ENCODE results near the gene ARID4B. TPM values are rescaled to one million over a fixed set of nuclear protein-coding genes. Genes with fewer than 3 reads are reported as not detected.

ARID4B gene
- total and polyA plus RNA-seq, 2 of the 13 experiments (the other 11 are each of a cell fraction or from before 2014, with no cell fraction given): 9.7 to 24.6 TPM

DNA sequence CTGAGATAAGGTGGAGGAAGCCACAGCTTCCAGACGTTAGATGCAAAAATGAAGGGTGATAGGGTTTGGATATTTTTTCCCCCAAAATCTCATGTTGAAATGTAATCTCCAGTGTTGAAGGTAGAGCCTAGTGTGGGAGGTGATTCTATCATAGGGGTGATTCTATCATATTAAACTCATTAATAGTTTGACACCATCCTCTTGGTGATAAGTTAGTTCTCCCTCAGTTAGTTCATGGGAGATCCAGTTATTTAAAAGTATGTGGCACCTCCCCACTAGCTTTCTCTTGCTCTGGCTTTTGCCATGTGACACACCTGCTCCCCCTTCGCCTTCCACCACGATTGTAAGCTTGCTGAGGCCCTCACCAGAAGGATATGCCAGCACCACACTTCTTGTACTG, 30.9 kb upstream of the ARID4B start:
- H3K27me3 ChIP-seq (ENCODE audit: control insufficient read depth in 1 of 2, insufficient read depth in 2 of 2, low read length in 2 of 2): no peaks in the 10 kb centered on the region
- no peaks in the 10 kb centered on the region for H3K9me3 ChIP-seq (ENCODE audit: low read length)
- DNase-seq (ENCODE audit: low spot score) (no peak), FAIRE-seq (no peak), ATAC-seq (no peak)
- peaks cover 6% of the 10 kb centered on the region; the same call in 1 of the 2 replicates for H3K4me1 ChIP-seq (ENCODE audit: insufficient read depth, low read length)
- H3K4me3 ChIP-seq (replicated peaks in 1 of 3; ENCODE audit: insufficient read depth in 1 of 3, low read depth in 2 of 3, low read length in 3 of 3): no peak overlapping the region
- in situ Hi-C loops (cut with HindIII; ENCODE audit: extremely low pct_ligation_motif_present, low pct_unique_long_range_greater_than_20kb) (no loop called here), intact Hi-C loops (cut with micrococcal nuclease; ENCODE audit: unreplicated experiment) (no loop called here)
- CTCF ChIA-PET (ENCODE audit: low intra/inter-chr PET ratio, low total read pairs): no interaction called here
- no TSS peak for BruUV-seq (replicated peaks)
- H3K9ac ChIP-seq (ENCODE audit: insufficient read depth, low read depth, low read length): no peak overlapping the region
- H3K36me3 ChIP-seq (replicated peaks in 1 of 2; ENCODE audit: control insufficient read depth in 1 of 2, insufficient read depth in 2 of 2, low read length in 2 of 2): no peaks in the 10 kb centered on the region
- no peaks in the 10 kb centered on the region for H3K79me2 ChIP-seq (ENCODE audit: insufficient read depth, low read length)
- POLR2A ChIA-PET: interaction anchor here (2.2 kb wide), 1 partner anchor 8 kb away, joined by 10 read pairs; the partner anchor contains the start of gene TBCE
- H3K27ac ChIP-seq (ENCODE audit: extremely low read length, insufficient read depth, low read length): no peak overlapping the region
- H3K4me2 ChIP-seq (ENCODE audit: low read depth, low read length): no peak overlapping the region
- H4K20me1 ChIP-seq (ENCODE audit: insufficient read depth, low read length): no peaks in the 10 kb centered on the region
- WGBS (ENCODE audit: low lambda C conversion rate): 73% methylated on average over 3 of the region's 3 CpGs
- no peak overlapping the region for H2AFZ ChIP-seq (ENCODE audit: low read length)
- TF ChIP-seq, protein P1, sequence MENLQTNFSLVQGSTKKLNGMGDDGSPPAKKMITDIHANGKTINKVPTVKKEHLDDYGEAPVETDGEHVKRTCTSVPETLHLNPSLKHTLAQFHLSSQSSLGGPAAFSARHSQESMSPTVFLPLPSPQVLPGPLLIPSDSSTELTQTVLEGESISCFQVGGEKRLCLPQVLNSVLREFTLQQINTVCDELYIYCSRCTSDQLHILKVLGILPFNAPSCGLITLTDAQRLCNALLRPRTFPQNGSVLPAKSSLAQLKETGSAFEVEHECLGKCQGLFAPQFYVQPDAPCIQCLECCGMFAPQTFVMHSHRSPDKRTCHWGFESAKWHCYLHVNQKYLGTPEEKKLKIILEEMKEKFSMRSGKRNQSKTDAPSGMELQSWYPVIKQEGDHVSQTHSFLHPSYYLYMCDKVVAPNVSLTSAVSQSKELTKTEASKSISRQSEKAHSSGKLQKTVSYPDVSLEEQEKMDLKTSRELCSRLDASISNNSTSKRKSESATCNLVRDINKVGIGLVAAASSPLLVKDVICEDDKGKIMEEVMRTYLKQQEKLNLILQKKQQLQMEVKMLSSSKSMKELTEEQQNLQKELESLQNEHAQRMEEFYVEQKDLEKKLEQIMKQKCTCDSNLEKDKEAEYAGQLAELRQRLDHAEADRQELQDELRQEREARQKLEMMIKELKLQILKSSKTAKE (CRISPR knock-in tag; IDR thresholded peaks at IDR 0.05; ENCODE audit: borderline replicate concordance): no peak
- TF ChIP-seq AGO1 (IDR thresholded peaks at IDR 0.05; ENCODE audit: low read depth, low read length, poor library complexity, severe bottlenecking) (no peak), EP300 (IDR thresholded peaks at IDR 0.05; ENCODE audit: low read depth in 2 of 2, low read length in 2 of 2) (no peak), EP300 (CRISPR knock-in tag; IDR thresholded peaks at IDR 0.05; ENCODE audit: borderline replicate concordance) (no peak), SCMH1 (CRISPR knock-in tag; IDR thresholded peaks at IDR 0.05; ENCODE audit: borderline replicate concordance) (no peak), NFYB (CRISPR knock-in tag; IDR thresholded peaks at IDR 0.05) (no peak), TCF7L2 (IDR thresholded peaks at IDR 0.05; ENCODE audit: low read depth, low read length) (no peak)
- TF ChIP-seq, protein P2, sequence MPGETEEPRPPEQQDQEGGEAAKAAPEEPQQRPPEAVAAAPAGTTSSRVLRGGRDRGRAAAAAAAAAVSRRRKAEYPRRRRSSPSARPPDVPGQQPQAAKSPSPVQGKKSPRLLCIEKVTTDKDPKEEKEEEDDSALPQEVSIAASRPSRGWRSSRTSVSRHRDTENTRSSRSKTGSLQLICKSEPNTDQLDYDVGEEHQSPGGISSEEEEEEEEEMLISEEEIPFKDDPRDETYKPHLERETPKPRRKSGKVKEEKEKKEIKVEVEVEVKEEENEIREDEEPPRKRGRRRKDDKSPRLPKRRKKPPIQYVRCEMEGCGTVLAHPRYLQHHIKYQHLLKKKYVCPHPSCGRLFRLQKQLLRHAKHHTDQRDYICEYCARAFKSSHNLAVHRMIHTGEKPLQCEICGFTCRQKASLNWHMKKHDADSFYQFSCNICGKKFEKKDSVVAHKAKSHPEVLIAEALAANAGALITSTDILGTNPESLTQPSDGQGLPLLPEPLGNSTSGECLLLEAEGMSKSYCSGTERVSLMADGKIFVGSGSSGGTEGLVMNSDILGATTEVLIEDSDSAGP (CRISPR knock-in tag; IDR thresholded peaks at IDR 0.05; ENCODE audit: borderline replicate concordance): no peak
- TF ChIP-seq, protein P3, sequence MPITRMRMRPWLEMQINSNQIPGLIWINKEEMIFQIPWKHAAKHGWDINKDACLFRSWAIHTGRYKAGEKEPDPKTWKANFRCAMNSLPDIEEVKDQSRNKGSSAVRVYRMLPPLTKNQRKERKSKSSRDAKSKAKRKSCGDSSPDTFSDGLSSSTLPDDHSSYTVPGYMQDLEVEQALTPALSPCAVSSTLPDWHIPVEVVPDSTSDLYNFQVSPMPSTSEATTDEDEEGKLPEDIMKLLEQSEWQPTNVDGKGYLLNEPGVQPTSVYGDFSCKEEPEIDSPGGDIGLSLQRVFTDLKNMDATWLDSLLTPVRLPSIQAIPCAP (CRISPR knock-in tag; IDR thresholded peaks at IDR 0.05; ENCODE audit: low read depth): no peak
- TF ChIP-seq, protein P4, sequence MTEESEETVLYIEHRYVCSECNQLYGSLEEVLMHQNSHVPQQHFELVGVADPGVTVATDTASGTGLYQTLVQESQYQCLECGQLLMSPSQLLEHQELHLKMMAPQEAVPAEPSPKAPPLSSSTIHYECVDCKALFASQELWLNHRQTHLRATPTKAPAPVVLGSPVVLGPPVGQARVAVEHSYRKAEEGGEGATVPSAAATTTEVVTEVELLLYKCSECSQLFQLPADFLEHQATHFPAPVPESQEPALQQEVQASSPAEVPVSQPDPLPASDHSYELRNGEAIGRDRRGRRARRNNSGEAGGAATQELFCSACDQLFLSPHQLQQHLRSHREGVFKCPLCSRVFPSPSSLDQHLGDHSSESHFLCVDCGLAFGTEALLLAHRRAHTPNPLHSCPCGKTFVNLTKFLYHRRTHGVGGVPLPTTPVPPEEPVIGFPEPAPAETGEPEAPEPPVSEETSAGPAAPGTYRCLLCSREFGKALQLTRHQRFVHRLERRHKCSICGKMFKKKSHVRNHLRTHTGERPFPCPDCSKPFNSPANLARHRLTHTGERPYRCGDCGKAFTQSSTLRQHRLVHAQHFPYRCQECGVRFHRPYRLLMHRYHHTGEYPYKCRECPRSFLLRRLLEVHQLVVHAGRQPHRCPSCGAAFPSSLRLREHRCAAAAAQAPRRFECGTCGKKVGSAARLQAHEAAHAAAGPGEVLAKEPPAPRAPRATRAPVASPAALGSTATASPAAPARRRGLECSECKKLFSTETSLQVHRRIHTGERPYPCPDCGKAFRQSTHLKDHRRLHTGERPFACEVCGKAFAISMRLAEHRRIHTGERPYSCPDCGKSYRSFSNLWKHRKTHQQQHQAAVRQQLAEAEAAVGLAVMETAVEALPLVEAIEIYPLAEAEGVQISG (CRISPR knock-in tag; IDR thresholded peaks at IDR 0.05): no peak
- TF ChIP-seq, protein P5, sequence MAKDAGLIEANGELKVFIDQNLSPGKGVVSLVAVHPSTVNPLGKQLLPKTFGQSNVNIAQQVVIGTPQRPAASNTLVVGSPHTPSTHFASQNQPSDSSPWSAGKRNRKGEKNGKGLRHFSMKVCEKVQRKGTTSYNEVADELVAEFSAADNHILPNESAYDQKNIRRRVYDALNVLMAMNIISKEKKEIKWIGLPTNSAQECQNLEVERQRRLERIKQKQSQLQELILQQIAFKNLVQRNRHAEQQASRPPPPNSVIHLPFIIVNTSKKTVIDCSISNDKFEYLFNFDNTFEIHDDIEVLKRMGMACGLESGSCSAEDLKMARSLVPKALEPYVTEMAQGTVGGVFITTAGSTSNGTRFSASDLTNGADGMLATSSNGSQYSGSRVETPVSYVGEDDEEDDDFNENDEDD (CRISPR knock-in tag; IDR thresholded peaks at IDR 0.05; ENCODE audit: borderline replicate concordance): no peak
- TF ChIP-seq, protein P6, sequence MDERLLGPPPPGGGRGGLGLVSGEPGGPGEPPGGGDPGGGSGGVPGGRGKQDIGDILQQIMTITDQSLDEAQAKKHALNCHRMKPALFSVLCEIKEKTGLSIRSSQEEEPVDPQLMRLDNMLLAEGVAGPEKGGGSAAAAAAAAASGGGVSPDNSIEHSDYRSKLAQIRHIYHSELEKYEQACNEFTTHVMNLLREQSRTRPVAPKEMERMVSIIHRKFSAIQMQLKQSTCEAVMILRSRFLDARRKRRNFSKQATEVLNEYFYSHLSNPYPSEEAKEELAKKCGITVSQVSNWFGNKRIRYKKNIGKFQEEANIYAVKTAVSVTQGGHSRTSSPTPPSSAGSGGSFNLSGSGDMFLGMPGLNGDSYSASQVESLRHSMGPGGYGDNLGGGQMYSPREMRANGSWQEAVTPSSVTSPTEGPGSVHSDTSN (CRISPR knock-in tag; IDR thresholded peaks at IDR 0.05): no peak
- TF ChIP-seq, protein P7, sequence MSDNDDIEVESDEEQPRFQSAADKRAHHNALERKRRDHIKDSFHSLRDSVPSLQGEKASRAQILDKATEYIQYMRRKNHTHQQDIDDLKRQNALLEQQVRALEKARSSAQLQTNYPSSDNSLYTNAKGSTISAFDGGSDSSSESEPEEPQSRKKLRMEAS (IDR thresholded peaks at IDR 0.05): no peak

All from HepG2 (cell line).